ENCODE measurements around the gene CHD9.

CHD9 gene

DNA sequence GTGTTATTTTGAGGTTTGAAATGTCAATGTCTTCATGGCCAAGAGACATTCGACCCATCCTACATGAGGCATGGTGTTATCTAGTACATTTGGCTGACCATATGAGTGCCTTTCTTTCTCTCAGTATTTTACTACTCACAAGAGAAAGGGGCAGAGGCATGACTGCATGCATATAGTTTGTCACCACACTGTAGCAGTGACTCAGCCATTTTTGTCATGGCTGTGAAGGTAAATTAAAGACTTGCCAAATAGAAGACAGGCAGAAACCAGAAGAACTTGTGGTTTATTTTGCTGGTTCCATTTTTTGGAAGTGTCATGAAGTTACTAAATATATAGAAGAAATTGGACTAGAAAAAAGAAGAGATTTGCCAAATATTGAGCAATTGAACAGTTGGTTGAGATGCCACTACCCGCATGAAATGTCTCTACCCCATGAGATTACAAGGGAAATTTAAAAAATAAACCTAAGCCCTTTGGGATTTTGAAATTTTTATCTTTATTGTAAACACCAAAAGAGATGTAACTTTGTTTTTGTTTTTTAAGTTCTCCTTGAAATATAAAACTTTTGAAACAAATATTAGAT, 170.3 kb downstream of the CHD9 start:
- DNase-seq (ENCODE audit: low read depth): peak; percentile 89
- no peak overlapping the region for H3K4me3 ChIP-seq (ENCODE audit: low read depth, low read length)
- no peak for TF ChIP-seq MYC (IDR thresholded peaks at IDR 0.05; ENCODE audit: low read depth, low read length)
- TF ChIP-seq, protein P1, sequence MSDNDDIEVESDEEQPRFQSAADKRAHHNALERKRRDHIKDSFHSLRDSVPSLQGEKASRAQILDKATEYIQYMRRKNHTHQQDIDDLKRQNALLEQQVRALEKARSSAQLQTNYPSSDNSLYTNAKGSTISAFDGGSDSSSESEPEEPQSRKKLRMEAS (IDR thresholded peaks at IDR 0.05; ENCODE audit: low read depth, low read length): no peak
- TF ChIP-seq POLR2A (IDR thresholded peaks at IDR 0.05; ENCODE audit: extremely low read depth, insufficient read length): no peak
- TF ChIP-seq CTCF (IDR thresholded peaks at IDR 0.05; ENCODE audit: low read depth, low read length): no peak

DNA sequence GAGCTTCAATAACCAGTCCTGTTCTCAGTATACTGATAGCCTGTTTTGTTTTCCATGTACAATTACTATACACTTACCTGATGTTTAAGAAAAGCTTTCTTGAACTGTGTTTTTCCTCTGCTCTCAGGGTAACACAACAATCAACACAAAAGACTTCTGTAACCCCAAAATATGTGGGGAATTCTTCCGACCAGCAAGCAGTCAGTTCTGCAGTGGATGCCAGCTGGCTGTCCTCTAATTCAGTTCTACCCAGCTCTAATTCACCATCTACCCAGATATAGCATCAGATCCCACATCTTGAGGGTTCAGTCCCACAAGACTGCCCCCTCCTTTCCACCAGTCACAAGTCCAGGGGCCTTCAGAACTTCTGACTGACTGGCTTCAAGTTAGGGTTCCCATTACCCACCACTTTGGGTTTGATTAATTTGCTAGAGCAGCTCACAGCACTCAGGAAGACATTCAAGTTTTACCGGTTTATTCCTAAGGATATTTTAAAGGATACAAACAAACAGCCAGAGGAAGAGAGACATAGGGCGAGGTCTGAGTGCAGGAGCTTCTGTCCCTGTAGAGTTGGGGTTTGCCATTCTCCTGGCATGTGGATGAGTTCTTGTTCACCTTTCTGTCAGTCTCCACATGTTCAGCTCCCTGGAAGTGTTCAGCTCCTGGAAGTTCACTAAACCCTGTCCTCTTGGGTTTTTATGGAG, 178.2 kb downstream of the CHD9 start:
- no peak for DNase-seq (ENCODE audit: low read depth)
- TF ChIP-seq POLR2A (IDR thresholded peaks at IDR 0.05; ENCODE audit: extremely low read depth, insufficient read length) (no peak), MYC (IDR thresholded peaks at IDR 0.05; ENCODE audit: low read depth, low read length) (no peak), CTCF (IDR thresholded peaks at IDR 0.05; ENCODE audit: low read depth, low read length) (no peak)
- TF ChIP-seq, protein P1 (IDR thresholded peaks at IDR 0.05; ENCODE audit: low read depth, low read length): no peak
- no peak overlapping the region for H3K4me3 ChIP-seq (ENCODE audit: low read depth, low read length)

GRCh38 chr16:53234836-53235235, 180.0 kb downstream of the CHD9 start:
- TF ChIP-seq MYC (IDR thresholded peaks at IDR 0.05; ENCODE audit: low read depth, low read length): no peak
- no peak for TF ChIP-seq POLR2A (IDR thresholded peaks at IDR 0.05; ENCODE audit: extremely low read depth, insufficient read length)
- TF ChIP-seq, protein P1 (IDR thresholded peaks at IDR 0.05; ENCODE audit: low read depth, low read length): no peak
- TF ChIP-seq CTCF (IDR thresholded peaks at IDR 0.05; ENCODE audit: low read depth, low read length): no peak
- no peak for DNase-seq (ENCODE audit: low read depth)
- no peak overlapping the region for H3K4me3 ChIP-seq (ENCODE audit: low read depth, low read length)

DNA sequence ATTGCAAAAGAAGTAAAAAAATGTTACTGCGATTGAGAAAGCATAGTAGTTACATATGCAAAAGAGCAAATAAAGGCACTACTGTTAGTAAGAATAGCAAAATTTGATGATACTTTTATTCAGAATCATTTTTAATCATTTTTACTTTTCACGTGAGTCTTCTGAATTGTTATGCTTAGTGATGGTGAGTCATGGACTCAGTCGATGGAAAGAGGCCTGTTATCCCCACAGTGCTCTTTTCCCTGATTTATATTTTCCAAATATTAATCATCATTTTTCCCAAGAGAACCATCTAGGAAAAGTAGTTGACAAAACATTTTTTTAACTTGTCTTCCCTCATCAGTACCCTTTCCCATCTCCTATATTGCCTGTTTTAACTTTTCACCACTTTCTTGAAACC, 181.1 kb downstream of the CHD9 start:
- no peak for DNase-seq (ENCODE audit: low read depth)
- TF ChIP-seq, protein P1 (IDR thresholded peaks at IDR 0.05; ENCODE audit: low read depth, low read length): no peak
- TF ChIP-seq MYC (IDR thresholded peaks at IDR 0.05; ENCODE audit: low read depth, low read length) (no peak), CTCF (IDR thresholded peaks at IDR 0.05; ENCODE audit: low read depth, low read length) (no peak), POLR2A (IDR thresholded peaks at IDR 0.05; ENCODE audit: extremely low read depth, insufficient read length) (no peak)

DNA sequence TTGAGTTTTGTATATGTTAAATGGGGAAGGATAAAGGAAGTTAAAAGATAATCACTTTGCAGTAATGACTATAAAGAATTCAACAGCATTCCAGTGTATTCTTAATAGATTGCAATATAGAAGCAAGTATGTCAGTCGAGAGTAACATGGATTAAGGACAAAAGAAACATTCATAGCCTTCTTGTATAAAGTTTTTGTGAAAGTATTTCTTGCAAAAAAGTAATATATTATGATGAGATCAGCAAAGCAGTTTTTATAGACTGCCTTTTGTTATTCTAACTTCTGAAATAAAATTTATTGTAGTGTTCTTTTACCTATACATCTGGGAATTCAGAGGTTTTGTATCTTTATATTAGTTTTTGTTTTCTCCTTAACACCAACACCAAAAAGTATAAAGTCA, 194.5 kb downstream of the CHD9 start:
- no peak for DNase-seq (ENCODE audit: low read depth)
- no peak overlapping the region for H3K4me3 ChIP-seq (ENCODE audit: low read depth, low read length)
- TF ChIP-seq MYC (IDR thresholded peaks at IDR 0.05; ENCODE audit: low read depth, low read length) (no peak), CTCF (IDR thresholded peaks at IDR 0.05; ENCODE audit: low read depth, low read length) (no peak), POLR2A (IDR thresholded peaks at IDR 0.05; ENCODE audit: extremely low read depth, insufficient read length) (no peak)
- TF ChIP-seq, protein P1 (IDR thresholded peaks at IDR 0.05; ENCODE audit: low read depth, low read length): no peak

More for the DNA sequence above, 181.1 kb downstream of the CHD9 start:
- no peak overlapping the region for H3K4me3 ChIP-seq (ENCODE audit: low read depth, low read length)
